GM19395 (cell line): Measurements from ENCODE around the gene RPS6KA4.

Experiments used
- ATAC-seq: cut with Tn5 transposase; IDR thresholded peaks from one replicate; pipeline ENCODE4 v1.9.1; 2021; ENCODE audit warnings: mild to moderate bottlenecking, moderate library complexity; ENCODE audit not compliant: unreplicated experiment

Gene RPS6KA4

DNA sequence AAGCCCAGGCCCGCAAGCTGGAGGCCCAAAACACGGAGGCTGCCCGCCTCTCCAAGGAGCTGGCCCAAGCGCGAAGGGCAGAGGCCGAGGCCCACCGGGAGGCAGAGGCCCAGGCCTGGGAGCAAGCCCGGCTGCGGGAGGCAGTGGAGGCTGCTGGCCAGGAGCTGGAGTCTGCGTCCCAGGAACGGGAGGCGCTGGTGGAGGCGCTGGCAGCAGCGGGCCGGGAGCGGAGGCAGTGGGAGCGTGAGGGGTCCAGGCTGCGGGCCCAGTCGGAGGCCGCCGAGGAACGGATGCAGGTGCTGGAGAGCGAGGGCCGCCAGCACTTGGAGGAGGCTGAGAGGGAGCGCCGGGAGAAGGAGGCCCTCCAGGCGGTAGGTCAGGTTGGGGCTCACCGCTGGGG lies 14.2 kb upstream of the RPS6KA4 start:
- ATAC-seq = no peak

DNA sequence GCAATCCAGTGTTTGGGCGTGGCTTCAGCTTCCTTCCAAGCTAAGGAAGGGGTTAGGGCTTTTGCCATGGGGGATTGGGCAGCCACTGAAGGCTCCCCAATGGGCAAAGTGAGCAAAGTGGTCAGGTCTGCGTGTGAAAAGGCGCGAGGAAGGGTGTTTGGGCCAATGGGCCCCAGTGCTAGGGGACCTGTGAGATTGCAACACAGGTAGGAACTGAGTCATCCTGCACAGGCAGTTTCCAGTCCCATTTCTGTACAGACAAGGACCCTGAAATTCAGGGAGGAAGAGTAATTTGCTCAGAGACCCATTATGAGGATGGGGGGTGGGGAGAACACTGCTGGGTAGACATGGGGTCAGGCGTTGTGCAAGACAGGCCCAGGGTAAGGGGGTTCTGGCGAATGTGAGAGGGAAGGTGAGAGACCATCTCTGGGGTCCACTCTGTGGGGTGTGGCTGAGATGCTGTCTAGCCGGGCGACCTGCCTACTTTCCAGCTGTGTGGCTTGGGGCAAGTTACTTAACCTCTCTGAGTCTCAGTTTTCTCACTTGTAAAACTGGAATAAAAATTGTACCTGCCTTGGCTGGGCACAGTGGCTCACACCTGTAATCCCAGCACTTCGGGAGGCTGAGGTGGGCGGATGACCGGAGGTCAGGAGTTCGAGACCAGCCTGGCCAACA lies 11.6 kb upstream of the RPS6KA4 start:
- ATAC-seq = no peak

DNA sequence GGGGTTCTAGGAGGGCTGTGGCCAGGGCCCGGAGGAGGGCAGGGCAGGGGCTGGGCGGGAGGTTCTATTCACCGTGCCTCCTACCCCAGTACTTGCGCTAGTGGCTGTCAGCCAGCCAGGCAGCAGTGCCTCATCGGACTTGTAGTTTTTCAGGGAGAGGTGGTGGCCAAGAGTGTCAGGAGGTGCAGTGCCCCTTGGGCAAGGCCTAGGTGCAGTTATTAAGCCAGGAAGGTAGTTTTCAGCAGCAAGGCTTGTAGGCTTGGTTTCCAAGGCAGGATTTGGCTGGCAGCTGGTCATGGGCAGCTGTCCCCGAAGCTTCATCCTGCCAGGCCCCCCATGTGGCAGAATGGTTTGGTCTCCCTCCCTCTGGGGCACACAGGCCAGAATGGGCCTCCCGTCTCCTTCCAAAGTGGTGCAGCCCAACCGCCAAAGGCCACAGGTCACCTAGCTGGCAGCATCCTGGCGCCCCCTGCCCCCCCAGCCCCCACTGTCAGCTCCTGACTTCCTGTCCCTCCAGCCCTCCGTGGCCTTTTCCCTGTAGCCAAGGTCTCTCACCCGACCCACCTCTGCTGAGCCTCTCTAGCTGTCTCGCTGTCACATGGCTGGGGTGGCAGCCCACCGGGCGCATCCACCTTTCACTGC lies 10.5 kb upstream of the RPS6KA4 start:
- no peak for ATAC-seq

DNA sequence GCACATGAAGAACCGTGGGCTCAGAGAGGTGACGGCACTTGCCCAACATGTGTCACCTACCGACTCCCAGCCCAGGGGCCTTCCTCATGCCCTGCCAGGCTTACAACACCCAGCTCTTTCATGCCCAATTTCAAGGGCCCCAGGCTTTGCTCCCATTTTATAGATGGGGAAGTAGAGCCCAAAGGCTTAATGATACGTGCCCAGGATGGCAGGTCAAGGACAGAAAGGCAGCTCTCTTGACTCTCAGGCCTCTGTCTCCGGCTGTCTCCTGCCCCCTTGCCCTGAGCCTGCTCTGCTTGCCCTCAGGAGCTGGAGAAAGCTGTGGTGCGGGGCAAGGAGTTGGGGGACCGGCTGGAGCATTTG lies 10.0 kb upstream of the RPS6KA4 start:
- ATAC-seq = no peak

DNA sequence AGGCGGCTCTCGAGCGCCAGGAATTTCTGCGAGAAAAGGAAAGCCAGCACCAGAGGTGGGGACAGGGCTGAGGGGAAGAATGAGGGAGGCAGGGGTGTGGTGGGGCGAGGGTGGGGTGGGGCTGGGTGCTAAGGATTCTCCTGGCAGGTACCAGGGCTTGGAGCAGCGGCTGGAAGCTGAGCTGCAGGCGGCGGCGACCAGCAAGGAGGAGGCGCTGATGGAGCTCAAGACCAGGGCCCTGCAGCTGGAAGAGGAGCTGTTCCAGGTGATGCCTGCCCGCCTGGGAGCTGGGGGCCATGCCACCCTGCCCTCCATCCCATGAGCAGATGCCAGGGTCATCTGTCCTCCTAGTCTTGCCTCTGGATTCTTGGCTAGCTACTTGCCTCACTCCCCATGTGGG lies 9.6 kb upstream of the RPS6KA4 start:
- ATAC-seq = no peak

DNA sequence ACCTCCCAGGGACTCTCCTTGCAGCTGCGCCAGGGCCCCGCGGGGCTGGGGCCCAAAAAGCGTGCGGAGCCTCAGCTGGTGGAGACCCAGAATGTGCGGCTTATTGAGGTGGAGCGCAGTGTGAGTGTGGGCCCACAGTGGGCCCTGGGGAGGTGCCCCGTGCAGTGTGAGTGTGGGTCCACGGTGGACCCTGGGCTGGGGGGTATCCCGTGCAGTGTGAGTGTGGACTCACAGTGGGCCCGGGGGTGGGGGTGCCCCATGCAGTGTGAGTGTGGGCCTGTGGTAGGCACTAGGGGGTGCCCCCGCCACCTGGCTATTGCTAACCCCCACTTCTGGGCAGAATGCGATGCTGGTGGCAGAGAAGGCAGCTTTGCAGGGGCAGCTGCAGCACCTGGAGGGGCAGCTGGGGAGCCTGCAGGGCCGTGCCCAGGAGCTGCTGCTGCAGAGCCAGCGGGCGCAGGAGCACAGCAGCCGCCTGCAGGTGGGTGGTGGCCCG lies 7.8 kb upstream of the RPS6KA4 start:
- no peak for ATAC-seq

DNA sequence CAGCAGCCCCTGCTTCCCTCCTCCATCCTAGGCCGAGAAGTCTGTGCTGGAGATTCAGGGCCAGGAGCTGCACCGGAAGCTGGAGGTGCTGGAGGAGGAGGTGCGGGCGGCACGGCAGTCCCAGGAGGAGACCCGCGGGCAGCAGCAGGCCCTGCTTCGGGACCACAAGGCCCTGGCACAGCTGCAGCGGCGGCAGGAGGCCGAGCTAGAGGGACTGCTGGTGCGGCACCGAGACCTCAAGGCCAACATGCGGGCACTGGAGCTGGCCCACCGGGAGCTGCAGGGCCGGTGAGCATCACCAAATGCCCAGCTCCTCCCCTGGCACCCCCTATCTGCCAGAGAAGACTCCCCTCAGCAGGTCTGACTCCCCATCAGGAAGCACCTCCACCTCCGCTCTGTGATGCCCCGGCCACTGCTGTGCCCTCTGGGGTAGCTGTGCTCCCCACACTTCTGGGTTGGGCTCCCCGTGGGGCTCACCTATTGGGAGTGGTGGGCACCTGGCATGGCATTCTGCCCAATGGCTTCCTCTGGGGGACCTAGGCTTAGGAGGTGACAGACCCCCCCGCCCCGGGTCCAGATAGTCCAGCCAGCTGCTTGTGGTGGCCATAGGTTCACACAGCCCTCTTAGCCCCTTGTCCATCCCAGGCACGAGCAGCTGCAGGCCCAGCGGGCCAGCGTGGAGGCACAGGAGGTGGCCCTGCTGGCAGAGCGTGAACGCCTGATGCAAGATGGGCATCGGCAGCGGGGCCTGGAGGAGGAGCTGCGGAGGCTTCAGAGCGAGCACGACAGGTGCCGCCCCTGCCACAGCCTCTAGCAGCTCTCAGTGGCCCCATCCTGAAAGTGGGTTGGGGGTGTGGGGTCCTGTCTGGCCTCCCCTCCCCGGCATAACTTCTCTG lies 6.6 kb upstream of the RPS6KA4 start:
- no peak for ATAC-seq

DNA sequence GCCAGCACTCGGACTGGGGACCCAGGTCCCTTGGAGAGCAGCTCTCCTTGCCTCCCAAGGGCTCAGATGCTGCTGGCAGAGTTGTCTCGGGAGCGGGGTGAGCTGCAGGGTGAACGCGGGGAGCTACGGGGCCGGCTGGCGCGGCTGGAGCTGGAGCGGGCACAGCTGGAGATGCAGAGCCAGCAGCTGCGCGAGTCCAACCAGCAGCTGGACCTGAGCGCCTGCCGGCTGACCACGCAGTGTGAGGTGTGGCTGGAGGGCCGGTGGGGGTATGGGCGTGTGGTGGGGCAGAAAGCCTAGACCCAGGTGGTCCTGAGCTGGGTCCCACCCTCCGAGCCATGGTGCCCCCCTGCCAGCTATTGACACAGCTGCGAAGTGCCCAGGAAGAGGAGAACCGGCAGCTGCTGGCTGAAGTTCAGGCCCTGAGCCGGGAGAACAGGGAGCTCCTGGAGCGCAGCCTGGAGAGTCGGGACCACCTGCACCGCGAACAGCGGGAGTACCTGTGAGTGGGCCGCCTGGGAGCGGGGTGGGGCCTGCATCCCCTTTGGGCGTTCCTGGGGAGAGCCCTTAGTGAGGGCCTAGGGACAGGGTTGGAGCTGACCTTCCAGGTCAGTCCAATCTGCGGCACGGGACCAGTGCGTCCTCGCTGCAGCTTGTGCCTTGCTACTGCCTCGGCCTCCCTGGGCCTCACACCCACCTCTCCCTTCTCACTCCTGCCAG lies 5.8 kb upstream of the RPS6KA4 start:
- ATAC-seq = no peak

DNA sequence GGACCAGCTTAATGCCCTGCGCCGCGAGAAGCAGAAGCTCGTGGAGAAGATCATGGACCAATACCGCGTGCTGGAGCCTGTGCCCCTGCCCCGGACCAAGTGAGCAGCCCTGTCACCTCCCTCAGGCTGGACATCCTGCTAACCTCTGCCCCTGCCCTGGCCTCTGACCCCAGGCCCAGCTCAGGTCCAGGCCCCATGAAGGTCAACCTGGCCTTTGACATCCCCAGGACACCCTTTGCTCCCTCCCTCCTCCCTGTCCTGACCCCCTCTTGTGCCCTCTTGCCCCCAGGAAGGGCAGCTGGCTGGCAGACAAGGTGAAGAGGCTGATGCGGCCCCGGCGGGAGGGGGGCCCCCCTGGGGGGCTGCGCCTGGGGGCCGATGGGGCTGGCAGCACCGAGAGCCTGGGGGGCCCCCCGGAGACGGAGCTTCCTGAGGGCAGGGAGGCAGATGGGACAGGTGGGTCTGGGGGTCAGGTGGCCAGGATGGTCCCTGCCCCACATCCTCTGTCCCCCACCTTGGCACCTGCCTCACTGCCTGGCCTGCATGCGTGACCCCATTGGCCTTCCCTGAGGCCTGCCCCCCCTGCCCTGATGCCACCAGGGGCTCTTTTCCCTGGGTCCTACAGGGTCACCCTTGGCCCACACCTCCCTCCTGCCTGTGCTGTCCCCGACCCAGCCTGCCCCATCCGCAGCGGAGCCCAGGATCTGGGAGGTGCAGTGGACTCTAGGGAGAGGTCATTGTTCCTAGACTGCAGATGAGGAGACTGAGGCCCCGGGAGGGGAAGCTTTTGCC lies 5.1 kb upstream of the RPS6KA4 start:
- ATAC-seq = no peak

DNA sequence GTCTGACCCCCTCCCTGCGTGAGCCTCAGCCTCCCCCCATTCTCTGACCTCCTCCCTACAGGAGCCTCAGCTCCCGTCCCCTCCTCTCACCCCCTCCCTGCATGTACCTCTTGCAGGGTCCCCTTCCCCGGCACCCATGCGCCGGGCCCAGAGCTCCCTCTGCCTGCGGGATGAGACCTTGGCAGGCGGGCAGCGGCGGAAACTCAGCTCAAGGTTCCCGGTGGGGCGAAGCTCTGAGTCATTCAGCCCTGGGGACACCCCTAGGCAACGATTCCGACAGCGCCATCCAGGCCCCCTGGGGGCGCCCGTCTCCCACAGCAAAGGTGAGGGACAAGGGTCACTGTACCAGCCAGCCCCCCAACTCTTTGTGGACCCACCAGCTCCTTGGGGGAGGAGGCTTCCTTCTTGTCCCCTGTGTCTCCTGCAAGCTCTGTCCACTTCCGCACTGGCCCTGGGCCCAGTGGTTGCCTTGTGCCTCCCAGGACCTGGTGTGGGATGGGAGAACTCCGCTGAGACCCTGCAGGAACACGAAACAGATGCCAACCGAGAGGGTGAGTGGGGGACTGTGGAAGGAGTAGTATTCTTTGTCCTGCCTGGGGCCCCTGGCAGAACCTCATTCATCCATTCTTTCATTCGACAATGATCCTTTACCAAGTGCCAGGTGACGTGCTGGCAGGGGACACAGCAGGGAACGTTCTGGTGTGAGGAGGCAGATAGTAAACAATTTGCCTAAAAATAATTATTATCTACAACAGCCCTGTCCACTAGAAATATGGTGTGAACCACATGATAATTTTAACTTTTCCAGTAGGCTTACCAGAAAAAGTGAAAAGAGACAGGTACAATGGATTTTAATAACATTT lies 3.7 kb upstream of the RPS6KA4 start:
- no peak for ATAC-seq

DNA sequence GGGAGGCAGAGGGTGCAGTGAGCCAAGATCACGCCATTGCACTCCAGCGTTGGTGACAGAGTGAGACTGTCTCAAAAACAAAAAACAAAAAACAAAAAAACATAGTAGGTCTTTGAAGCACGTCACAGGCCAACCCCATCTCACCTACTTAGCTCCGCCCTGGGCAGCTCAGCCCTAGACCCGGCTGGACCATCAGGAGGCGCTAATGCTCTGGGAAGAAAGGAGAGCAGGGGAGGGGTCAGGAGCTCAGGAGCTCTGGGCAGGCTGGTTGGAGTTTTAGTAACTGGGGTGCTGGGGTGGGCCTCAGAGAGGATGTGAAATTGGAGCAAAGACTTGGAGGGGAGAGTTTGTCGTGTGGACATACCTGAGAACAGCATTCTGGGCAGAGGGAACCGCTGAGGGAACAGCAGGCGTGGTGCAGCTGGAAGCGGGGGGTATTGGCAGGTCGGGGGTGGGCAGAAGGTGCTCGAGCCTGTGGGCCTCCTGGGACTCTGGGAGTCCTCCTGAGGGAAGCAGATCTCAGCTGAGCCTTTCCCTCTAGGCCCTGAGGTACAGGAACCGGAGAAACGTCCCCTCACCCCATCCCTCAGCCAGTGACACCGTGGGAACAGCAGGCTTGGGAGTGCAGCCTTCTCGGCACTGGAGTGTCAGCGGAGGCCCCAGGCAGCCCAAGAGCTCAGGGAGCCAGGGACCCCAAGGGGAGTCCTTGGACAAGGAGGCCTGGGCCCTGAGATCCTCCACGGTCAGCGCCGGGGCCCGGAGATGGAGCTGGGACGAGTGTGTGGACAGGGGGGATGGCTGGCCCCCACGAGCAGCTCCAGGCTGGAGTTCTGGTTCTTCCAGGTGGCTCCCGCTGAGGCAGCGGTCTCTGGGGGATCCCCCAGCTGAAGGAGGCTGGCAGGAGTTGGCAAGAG lies 2.2 kb upstream of the RPS6KA4 start:
- ATAC-seq = no peak

DNA sequence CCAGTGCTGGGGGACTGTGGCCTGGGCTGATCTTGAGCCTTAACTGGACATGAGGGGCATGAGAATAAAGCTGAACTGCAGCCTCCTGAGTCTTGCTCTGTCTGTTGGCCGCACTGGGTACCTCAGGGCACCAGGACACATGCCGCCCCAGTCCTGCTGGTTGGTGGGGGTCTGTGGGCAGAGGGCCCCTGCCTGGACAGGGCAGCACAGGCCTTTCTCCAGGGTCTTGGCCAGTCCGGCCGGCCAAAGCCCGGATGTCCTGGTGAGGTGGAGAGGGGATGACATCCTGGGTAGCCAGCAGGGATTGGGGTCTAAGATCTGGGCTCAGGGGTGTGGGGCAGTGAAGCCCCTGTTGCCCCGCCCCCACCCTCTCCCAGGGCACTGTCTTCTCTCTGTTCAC lies 1.5 kb upstream of the RPS6KA4 start:
- ATAC-seq = no peak

DNA sequence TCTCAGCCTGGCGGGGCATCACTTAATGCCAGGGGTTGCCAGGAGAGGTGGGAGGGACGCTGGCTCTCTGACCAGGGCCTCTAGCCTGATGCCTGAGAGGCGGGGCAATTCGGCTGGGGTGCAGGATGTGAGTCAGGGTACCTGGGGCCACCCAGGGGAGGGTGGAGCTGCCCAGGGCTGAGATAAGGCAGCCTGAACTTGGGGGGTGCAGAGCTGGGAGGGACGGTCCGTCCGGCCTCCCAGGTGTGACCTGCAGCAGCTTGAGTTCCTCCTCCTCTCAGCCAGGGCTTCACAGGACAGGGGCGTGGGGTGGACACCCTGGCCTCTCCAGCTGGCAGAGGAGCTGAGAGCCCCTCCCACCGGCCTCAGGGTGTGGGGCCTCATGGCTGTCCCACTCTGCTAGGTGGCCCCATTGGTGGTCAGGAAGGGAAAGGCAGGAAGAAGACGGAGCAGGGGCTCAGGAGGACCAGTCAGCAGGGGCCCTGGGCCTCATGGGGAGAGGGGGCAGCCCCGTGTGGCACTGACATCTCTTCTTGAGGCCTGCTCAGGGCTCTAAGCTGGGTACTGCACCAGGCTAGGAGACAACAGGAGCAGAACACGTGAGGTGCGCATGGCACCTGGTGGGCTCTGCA lies 942 bp upstream of the RPS6KA4 start:
- no peak for ATAC-seq

DNA sequence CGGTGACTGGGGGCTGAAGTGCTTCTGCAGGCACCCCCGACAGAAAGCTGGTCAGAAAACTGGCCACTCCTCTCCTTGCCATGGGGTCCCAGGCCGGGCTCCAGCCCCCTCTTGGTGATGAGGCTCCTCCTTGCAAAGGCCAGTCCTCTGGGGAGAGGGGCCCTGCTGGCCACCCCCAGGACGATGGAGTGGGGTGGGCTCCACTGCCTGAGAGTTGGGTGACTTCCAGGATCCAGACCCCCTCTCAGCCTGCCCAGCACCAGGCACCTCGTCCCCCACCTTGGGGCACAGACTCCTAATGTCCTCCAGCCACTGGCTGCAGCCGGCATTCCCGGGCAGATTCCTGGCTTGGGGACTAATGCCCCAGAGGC lies 441 bp upstream of the RPS6KA4 start:
- ATAC-seq = no peak

DNA sequence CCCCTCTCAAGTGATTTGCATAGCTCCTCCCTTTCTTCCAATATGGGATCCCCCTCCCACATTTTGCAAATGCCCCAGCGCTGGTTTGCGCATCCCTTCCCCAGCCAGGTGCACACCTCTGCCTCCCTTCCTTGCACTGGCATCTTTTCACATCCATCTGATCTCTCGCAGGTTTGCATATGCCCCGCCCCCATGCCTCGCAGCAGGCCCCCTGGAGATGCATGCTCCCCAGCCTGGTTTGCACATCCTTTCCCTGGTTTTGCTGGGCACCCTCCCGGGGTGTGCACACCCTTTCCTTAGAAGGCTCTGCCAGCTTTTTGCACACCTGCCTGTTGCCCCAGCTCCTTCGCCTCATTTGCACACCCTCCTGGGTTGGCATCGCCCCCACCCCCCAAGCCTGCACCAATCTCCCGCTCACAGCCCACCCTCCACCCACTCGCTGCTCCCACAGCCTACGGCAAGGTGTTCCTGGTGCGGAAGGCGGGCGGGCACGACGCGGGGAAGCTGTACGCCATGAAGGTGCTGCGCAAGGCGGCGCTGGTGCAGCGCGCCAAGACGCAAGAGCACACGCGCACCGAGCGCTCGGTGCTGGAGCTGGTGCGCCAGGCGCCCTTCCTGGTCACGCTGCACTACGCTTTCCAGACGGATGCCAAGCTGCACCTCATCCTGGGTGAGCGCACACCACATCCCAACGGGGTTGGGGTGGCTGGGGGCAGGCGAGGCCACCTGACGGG lies 917 bp downstream of the RPS6KA4 start:
- peak; percentile 3 for ATAC-seq

DNA sequence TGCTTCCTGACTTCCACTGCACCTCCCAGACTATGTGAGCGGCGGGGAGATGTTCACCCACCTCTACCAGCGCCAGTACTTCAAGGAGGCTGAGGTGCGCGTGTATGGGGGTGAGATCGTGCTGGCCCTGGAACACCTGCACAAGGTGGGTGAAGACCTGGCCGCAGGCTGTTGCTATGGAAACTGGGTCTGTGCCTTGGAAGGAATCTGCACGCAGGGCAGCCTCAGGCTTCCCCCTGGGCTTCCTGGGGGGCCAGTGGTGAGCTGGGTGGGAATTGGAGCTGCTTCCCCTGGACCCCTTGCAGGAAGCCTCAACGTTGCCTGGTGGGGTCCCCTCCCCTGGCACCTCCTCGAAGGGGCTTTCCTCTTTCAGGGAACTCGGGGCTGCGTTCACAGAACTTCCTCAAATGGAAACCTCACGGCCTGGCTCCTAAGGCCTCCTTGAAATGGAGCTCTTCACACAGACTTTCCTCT lies 1.5 kb downstream of the RPS6KA4 start:
- ATAC-seq = no peak

DNA sequence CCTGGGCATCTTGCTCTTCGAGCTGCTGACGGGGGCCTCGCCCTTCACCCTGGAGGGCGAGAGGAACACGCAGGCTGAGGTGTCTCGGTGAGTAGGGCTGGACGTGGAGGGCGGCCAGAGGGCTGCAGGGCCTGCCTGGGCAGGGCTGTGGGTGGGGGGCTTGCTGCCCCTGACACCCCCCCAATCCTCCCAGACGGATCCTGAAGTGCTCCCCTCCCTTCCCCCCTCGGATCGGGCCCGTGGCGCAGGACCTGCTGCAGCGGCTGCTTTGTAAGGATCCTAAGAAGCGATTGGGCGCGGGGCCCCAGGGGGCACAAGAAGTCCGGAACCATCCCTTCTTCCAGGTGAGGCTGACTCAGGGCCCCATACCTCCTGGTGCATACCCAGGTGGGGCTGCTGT lies 2.7 kb downstream of the RPS6KA4 start:
- ATAC-seq = no peak
